ENCODE data around the gene C16orf46. TPM values are rescaled to one million over a fixed set of nuclear protein-coding genes. Genes with fewer than 3 reads are reported as not detected.

C16orf46 gene
- total RNA-seq, 2 donors from 2014 or later = 3.9 to 15.7 TPM

DNA sequence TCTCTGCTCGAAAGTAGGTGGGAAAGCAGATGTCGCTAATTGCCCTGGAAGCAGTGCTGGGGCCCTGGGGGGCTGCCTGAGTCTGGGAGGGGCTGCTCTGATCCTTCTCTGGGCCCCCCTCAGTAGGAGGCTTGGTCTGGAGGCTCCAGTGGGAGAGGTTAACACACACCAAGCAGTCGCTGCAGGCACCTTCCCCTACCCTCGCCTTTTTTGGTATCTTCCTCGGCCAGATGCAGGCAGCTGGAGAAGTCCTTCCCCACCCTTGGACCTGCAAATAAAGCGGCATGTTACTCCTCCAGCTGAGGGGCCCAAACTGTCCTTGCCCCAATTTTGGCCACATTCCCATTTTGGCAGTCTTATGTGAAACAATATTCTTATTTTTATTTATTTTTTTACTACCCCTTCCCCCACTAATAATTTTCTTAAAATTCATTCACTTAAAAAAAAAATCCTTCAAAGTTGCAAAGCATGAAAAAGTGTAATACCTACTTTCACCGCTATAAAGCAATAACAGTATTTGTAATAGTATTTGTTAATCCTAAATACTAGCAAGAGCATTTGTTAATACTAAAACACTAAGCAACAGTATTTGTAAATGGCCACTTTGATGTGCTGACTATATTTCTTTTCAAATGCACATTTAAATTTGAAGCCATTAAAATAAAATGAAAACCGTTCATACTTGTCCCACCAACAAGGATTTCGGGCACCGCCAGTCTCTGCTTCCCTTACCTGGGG is 15.0 kb downstream of the C16orf46 start:
- H3K9me3 ChIP-seq = no peaks in the 10 kb centered on the region
- TF ChIP-seq, protein P1, sequence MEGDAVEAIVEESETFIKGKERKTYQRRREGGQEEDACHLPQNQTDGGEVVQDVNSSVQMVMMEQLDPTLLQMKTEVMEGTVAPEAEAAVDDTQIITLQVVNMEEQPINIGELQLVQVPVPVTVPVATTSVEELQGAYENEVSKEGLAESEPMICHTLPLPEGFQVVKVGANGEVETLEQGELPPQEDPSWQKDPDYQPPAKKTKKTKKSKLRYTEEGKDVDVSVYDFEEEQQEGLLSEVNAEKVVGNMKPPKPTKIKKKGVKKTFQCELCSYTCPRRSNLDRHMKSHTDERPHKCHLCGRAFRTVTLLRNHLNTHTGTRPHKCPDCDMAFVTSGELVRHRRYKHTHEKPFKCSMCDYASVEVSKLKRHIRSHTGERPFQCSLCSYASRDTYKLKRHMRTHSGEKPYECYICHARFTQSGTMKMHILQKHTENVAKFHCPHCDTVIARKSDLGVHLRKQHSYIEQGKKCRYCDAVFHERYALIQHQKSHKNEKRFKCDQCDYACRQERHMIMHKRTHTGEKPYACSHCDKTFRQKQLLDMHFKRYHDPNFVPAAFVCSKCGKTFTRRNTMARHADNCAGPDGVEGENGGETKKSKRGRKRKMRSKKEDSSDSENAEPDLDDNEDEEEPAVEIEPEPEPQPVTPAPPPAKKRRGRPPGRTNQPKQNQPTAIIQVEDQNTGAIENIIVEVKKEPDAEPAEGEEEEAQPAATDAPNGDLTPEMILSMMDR (IDR thresholded peaks at IDR 0.05) = no peak
- TF ChIP-seq POLR2AphosphoS5 (IDR thresholded peaks at IDR 0.05) (no peak), POLR2A (IDR thresholded peaks at IDR 0.05) (no peak)
- intact Hi-C loops (cut with DNase I) = no loop called here
- H3K27ac ChIP-seq = no peak overlapping the region
- H3K36me3 ChIP-seq = no peaks in the 10 kb centered on the region
- WGBS = 90% methylated on average over 10 of the region's 10 CpGs
- no peaks in the 10 kb centered on the region for H3K4me1 ChIP-seq (replicated peaks)
- DNase-seq (ENCODE audit: low spot score) = no peak
- no peaks in the 10 kb centered on the region for H3K27me3 ChIP-seq (replicated peaks; ENCODE audit: insufficient read depth)
- no peak overlapping the region for H3K4me3 ChIP-seq

DNA sequence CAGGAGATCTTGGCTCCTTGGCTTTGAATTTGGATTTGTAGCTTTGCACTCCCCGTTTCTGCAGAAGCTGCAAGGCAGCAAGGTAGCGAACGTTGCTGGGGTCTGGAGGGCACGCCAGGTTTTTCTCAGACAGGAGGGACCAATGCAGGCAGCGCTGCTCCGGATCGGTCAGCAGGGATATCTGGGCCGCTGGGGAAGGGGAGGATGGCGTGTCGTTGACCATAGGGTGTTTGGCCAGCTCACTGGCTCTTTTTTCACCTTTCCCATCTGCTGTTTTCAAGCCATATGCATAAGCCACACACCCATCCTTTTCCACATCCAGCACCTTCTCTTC is 15.8 kb downstream of the C16orf46 start:
- no peaks in the 10 kb centered on the region for H3K4me1 ChIP-seq (replicated peaks)
- intact Hi-C loops (cut with DNase I) = no loop called here

DNA sequence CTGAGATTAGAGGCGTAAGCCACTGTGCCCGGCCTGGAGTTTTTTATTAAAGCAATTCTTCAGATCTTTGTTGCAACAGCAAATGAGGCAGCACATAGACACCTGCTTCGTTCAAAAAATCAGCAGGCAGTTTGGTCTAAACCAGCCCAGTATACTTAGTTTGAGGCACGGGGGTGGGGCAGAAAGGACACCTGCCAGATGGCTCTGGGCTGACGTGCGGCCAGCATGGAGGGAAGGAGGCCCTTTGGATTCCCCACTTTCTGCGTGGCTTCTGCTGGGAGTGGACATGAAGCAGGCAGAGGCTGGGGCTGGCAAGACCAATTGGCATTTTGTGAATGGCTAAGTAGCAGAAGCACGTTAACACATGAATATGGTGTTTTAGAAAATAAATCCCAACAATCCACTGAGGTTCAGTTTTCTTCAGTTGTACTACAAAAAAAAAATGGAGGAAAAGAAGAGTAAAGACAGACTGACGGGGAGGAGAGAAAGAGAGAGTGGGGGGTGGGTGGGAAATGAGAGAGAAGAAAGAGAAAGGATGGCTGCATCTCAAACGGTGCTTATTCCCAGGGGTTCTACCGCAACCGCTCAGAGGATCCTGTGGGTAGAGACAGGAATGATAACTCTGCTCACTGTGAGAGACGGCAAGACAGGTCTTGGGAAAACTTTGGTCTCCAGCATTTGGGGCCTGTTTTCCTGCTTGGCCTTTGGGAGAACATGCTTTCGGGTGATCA is 16.3 kb downstream of the C16orf46 start:
- Histone ChIP-seq H3K27ac (no peak overlapping the region), H3K4me3 (no peak overlapping the region), H3K9me3 (no peaks in the 10 kb centered on the region), H3K27me3 (replicated peaks; ENCODE audit: insufficient read depth) (no peaks in the 10 kb centered on the region), H3K4me1 (replicated peaks) (no peaks in the 10 kb centered on the region), H3K36me3 (no peaks in the 10 kb centered on the region)
- DNase-seq (ENCODE audit: low spot score) = no peak
- 88% methylated on average over 14 of the region's 14 CpGs for WGBS
- TF ChIP-seq POLR2A (IDR thresholded peaks at IDR 0.05) (no peak), POLR2AphosphoS5 (IDR thresholded peaks at IDR 0.05) (no peak)
- TF ChIP-seq, protein P1 (IDR thresholded peaks at IDR 0.05) = no peak
- intact Hi-C loops (cut with DNase I) = no loop called here

More for the DNA sequence above, 15.8 kb downstream of the C16orf46 start:
- Histone ChIP-seq H3K4me3 (no peak overlapping the region), H3K36me3 (no peaks in the 10 kb centered on the region), H3K27ac (no peak overlapping the region), H3K9me3 (no peaks in the 10 kb centered on the region), H3K27me3 (replicated peaks; ENCODE audit: insufficient read depth) (no peaks in the 10 kb centered on the region)
- WGBS = 87% methylated on average over 10 of the region's 10 CpGs
- DNase-seq (ENCODE audit: low spot score) = no peak
- TF ChIP-seq, protein P1 (IDR thresholded peaks at IDR 0.05) = no peak
- TF ChIP-seq POLR2AphosphoS5 (IDR thresholded peaks at IDR 0.05) = no peak
- no peak for TF ChIP-seq POLR2A (IDR thresholded peaks at IDR 0.05)

DNA sequence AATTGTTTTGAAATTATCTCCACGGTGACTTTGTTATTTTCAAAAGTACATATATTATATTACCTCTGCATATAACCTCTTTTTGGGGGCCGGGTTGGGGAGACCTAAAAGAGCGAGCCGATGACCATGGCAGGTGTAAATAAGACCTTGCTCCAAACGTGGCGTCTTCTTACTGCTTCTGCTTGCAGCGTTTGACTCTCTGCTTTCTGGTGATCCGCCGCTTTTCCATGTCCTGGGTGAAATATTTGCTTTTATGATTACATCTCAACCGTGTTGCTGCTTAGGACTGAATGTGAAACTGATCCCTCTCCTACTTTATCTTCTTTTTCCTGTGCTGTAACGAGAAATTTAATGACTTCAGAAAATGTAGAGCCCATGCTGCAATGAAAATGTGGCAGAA is 23.3 kb downstream of the C16orf46 start:
- WGBS = 55% methylated on average over 11 of the region's 11 CpGs
- TF ChIP-seq, protein P1 (IDR thresholded peaks at IDR 0.05) = no peak
- TF ChIP-seq POLR2AphosphoS5 (IDR thresholded peaks at IDR 0.05) (no peak), POLR2A (IDR thresholded peaks at IDR 0.05) (no peak)
- intact Hi-C loops (cut with DNase I) = no loop called here
- Histone ChIP-seq H3K36me3 (no peaks in the 10 kb centered on the region), H3K27ac (no peak overlapping the region), H3K9me3 (no peaks in the 10 kb centered on the region), H3K27me3 (replicated peaks; ENCODE audit: insufficient read depth) (no peaks in the 10 kb centered on the region), H3K4me1 (replicated peaks) (no peaks in the 10 kb centered on the region), H3K4me3 (no peak overlapping the region)
- DNase-seq (ENCODE audit: low spot score) = no peak
